NB4 (cell line): ENCODE data around the gene RAB11B.

Experiments used
- CTCF ChIP-seq: IDR thresholded peaks from one replicate; pipeline ENCODE4 v1.5.1; 2012; ENCODE audit warnings: low read depth, low read length
- MAX ChIP-seq: IDR thresholded peaks from 2 replicates; pipeline ENCODE4 v1.6.1; 2011; ENCODE audit warnings: low read depth, low read length
- MYC ChIP-seq: IDR thresholded peaks from 2 replicates; pipeline ENCODE4 v1.6.1; 2011; ENCODE audit warnings: low read depth, low read length
- POLR2A ChIP-seq: IDR thresholded peaks from 2 replicates; pipeline ENCODE4 v1.6.1; 2011; ENCODE audit warnings: mild to moderate bottlenecking; ENCODE audit not compliant: insufficient read length; ENCODE audit errors: extremely low read depth

DNA sequence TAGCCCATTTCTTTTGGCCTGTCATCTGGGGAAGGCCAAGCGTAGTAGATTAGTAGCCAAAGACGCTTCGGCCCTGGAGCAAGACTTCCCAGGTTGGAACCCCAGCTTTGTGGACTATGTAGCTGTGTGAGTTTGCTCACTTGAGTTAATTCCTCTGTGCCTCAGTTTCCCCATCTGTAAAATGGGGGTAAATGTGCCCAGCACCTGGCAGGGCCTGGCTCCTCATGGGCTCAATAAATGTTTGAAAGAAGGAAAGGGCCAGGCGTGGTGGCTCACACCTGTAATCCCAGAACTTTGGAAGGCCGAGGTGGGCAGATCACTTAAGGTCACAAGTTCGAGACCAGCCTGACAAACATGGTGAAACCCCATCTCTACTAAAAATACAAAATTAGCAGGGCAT, 39.7 kb downstream of the RAB11B start:
- TF ChIP-seq POLR2A (no peak), CTCF (no peak), MAX (no peak), MYC (no peak)
